ENCODE results near the gene HNRNPLL.

DNA sequence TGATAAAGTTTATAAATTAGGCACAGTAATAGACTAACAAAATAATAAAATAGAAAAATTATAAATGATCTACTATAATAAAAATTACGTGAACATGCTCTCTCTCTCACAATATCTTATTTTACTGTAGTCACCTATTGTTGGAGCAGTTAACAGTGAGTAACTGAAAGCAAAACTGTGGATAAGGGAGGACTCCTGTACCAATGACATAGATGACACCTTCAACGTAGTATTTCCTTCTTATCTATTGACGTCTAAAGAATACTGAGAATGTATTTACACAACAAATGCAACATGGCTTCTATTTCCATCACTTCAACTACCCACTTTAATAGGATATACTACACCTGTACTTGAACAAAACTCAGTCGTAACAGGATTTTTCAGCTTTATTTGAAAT, 31.5 kb downstream of the HNRNPLL start:
- TF ChIP-seq, protein P1, sequence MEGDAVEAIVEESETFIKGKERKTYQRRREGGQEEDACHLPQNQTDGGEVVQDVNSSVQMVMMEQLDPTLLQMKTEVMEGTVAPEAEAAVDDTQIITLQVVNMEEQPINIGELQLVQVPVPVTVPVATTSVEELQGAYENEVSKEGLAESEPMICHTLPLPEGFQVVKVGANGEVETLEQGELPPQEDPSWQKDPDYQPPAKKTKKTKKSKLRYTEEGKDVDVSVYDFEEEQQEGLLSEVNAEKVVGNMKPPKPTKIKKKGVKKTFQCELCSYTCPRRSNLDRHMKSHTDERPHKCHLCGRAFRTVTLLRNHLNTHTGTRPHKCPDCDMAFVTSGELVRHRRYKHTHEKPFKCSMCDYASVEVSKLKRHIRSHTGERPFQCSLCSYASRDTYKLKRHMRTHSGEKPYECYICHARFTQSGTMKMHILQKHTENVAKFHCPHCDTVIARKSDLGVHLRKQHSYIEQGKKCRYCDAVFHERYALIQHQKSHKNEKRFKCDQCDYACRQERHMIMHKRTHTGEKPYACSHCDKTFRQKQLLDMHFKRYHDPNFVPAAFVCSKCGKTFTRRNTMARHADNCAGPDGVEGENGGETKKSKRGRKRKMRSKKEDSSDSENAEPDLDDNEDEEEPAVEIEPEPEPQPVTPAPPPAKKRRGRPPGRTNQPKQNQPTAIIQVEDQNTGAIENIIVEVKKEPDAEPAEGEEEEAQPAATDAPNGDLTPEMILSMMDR (conservative IDR thresholded peaks at IDR 0.05; ENCODE audit: low read depth in 2 of 2): no peak
- TF ChIP-seq POLR2AphosphoS5 (IDR thresholded peaks at IDR 0.05; ENCODE audit: low read depth): no peak
- TF ChIP-seq ZNF331 (CRISPR knock-in tag; IDR thresholded peaks at IDR 0.05; ENCODE audit: low read depth): no peak
- no peak for TF ChIP-seq EZH2 (IDR thresholded peaks at IDR 0.05; ENCODE audit: low read depth, unreplicated experiment)
- no peak for TF ChIP-seq EZH2phosphoT487 (IDR thresholded peaks at IDR 0.05; ENCODE audit: unreplicated experiment)
